GM12878 (cell line): ENCODE measurements around the gene NLRP2B.

Experiments used
- BCL11A ChIP-seq: IDR thresholded peaks from 2 replicates; pipeline ENCODE4 v1.6.1; 2011; ENCODE audit warnings: low read depth, low read length
- MYC ChIP-seq: IDR thresholded peaks from 2 replicates; pipeline ENCODE4 v1.6.1; 2011; ENCODE audit warnings: mild to moderate bottlenecking, low read length, moderate library complexity, inconsistent platforms; ENCODE audit not compliant: insufficient read depth, insufficient replicate concordance, insufficient read length, severe bottlenecking
- NR2F1 ChIP-seq: fragments of 450-650 bp; conservative IDR thresholded peaks from 2 replicates; pipeline ENCODE4 v1.6.1; 2017; ENCODE audit warnings: mild to moderate bottlenecking
- POLR2A ChIP-seq: IDR thresholded peaks from 2 replicates; pipeline ENCODE4 v1.6.1; 2011; ENCODE audit warnings: low read depth, mild to moderate bottlenecking, low read length
- RB1 ChIP-seq: fragments of 450-650 bp; formaldehyde crosslinking; IDR thresholded peaks from 2 replicates; pipeline ENCODE4 v1.6.1; 2017; ENCODE audit warnings: mild to moderate bottlenecking, borderline replicate concordance
- SP1 ChIP-seq: IDR thresholded peaks from one replicate; pipeline ENCODE4 v1.6.1; 2011; ENCODE audit warnings: low read depth, low read length
- TAF1 ChIP-seq: IDR thresholded peaks from 2 replicates; pipeline ENCODE4 v1.6.1; 2011; ENCODE audit warnings: mild to moderate bottlenecking, low read depth, low read length, borderline replicate concordance
- YY1 ChIP-seq: IDR thresholded peaks from 2 replicates; pipeline ENCODE4 v1.6.1; 2011; ENCODE audit warnings: low read depth, mild to moderate bottlenecking, low read length
- TF ChIP-seq, protein P1 (sequence below), 3 experiments: IDR thresholded peaks in 2 of 3; conservative IDR thresholded peaks in 1 of 3; 2 replicates each; pipeline ENCODE4 v1.5.1; 2011; ENCODE audit warnings: low read depth in 3 of 3, low read length in 3 of 3, mild to moderate bottlenecking in 3 of 3, control low read depth in 2 of 3, moderate library complexity in 2 of 3, inconsistent platforms in 1 of 3, mixed read lengths in 1 of 3; ENCODE audit not compliant: control insufficient read depth in 2 of 3, insufficient read depth in 1 of 3; ENCODE audit errors: extremely low read depth in 1 of 3
- TF ChIP-seq, protein P2 (sequence below): fragments of 450-650 bp; IDR thresholded peaks from 2 replicates; pipeline ENCODE4 v1.6.1; 2017; ENCODE audit warnings: antibody characterized with exemption, mild to moderate bottlenecking, moderate library complexity
- TF ChIP-seq, protein P3 (sequence below): IDR thresholded peaks from 2 replicates; pipeline ENCODE4 v1.6.1; 2011; ENCODE audit warnings: low read depth, low read length, improper control_type of control experiment, borderline replicate concordance

DNA sequence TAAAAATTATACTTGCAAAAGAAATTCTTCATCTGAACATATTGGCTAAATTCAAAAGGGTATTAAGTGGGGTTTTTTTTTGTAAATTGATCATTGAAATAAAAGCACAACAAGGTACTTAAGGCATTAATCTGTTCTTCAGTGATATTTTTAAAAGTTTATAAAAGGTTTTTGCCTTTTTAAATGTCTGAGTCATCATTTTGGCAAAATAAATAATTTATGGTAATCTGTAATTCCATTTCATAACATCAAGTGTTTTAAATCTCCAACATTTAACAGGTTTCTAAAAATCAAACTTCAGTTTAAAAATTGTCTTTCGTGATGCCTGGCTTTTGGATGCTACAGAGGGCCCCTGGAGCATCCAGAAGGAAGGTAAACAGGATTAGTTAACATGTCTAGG lies 27.4 kb downstream of the NLRP2B start:
- TF ChIP-seq, protein P1, sequence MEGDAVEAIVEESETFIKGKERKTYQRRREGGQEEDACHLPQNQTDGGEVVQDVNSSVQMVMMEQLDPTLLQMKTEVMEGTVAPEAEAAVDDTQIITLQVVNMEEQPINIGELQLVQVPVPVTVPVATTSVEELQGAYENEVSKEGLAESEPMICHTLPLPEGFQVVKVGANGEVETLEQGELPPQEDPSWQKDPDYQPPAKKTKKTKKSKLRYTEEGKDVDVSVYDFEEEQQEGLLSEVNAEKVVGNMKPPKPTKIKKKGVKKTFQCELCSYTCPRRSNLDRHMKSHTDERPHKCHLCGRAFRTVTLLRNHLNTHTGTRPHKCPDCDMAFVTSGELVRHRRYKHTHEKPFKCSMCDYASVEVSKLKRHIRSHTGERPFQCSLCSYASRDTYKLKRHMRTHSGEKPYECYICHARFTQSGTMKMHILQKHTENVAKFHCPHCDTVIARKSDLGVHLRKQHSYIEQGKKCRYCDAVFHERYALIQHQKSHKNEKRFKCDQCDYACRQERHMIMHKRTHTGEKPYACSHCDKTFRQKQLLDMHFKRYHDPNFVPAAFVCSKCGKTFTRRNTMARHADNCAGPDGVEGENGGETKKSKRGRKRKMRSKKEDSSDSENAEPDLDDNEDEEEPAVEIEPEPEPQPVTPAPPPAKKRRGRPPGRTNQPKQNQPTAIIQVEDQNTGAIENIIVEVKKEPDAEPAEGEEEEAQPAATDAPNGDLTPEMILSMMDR (IDR thresholded peaks at IDR 0.05 in 2 of 3, conservative IDR thresholded peaks at IDR 0.05 in 1 of 3; ENCODE audit: control insufficient read depth in 2 of 3, extremely low read depth in 1 of 3, insufficient read depth in 1 of 3, low read depth in 3 of 3, low read length in 3 of 3) = no peak
- TF ChIP-seq MYC (no peak), SP1 (no peak), BCL11A (no peak), TAF1 (no peak), NR2F1 (no peak), POLR2A (no peak), YY1 (no peak), RB1 (no peak)
- TF ChIP-seq, protein P2, sequence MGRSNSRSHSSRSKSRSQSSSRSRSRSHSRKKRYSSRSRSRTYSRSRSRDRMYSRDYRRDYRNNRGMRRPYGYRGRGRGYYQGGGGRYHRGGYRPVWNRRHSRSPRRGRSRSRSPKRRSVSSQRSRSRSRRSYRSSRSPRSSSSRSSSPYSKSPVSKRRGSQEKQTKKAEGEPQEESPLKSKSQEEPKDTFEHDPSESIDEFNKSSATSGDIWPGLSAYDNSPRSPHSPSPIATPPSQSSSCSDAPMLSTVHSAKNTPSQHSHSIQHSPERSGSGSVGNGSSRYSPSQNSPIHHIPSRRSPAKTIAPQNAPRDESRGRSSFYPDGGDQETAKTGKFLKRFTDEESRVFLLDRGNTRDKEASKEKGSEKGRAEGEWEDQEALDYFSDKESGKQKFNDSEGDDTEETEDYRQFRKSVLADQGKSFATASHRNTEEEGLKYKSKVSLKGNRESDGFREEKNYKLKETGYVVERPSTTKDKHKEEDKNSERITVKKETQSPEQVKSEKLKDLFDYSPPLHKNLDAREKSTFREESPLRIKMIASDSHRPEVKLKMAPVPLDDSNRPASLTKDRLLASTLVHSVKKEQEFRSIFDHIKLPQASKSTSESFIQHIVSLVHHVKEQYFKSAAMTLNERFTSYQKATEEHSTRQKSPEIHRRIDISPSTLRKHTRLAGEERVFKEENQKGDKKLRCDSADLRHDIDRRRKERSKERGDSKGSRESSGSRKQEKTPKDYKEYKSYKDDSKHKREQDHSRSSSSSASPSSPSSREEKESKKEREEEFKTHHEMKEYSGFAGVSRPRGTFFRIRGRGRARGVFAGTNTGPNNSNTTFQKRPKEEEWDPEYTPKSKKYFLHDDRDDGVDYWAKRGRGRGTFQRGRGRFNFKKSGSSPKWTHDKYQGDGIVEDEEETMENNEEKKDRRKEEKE = no peak
- TF ChIP-seq, protein P3, sequence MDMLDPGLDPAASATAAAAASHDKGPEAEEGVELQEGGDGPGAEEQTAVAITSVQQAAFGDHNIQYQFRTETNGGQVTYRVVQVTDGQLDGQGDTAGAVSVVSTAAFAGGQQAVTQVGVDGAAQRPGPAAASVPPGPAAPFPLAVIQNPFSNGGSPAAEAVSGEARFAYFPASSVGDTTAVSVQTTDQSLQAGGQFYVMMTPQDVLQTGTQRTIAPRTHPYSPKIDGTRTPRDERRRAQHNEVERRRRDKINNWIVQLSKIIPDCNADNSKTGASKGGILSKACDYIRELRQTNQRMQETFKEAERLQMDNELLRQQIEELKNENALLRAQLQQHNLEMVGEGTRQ = no peak
